ENCODE data around the gene HNF1A. TPM values are rescaled to one million over a fixed set of nuclear protein-coding genes. Genes with fewer than 3 reads are reported as not detected.

HNF1A gene
- total and polyA plus RNA-seq, 9 of the 15 experiments (the other 6 are each of a cell fraction or from before 2014, with no cell fraction given) = not detected

DNA sequence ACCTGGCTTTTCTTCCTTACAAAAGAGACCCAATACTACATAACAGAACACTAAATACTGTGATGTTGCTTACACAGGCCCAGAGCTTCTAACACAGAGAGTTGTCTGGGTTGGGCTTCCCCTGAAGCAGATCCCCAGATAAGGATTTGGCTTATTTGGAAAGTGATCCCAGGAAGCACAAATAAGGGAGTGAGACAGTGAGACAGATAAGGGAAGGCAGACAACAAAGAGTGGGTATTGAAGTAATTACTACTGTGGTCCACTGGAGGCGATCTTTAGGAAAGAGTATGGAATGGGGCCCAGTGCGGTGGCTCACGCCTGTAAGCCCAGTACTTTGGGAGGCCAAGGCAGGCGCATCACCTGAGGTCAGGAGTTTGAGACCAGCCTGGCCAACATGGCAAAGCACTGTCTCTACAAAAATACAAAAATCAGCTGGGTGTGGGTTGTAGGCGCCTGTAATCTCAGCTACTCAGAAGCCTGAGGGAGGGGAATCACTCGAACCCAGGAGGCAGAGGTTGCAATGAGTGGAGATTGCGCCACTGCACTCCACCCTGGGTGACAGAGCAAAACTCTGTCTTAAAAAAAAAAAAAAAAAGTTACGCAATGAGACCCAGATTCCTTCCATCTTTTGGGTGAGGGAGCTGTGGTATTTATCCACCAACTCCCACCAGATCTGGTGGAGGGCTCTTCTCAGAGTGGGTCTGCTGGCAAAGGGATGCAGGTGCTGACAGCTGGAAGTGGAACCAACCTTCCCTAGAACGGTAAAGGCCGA lies 48.1 kb downstream of the HNF1A start (continued):
- TF ChIP-seq, protein P1, sequence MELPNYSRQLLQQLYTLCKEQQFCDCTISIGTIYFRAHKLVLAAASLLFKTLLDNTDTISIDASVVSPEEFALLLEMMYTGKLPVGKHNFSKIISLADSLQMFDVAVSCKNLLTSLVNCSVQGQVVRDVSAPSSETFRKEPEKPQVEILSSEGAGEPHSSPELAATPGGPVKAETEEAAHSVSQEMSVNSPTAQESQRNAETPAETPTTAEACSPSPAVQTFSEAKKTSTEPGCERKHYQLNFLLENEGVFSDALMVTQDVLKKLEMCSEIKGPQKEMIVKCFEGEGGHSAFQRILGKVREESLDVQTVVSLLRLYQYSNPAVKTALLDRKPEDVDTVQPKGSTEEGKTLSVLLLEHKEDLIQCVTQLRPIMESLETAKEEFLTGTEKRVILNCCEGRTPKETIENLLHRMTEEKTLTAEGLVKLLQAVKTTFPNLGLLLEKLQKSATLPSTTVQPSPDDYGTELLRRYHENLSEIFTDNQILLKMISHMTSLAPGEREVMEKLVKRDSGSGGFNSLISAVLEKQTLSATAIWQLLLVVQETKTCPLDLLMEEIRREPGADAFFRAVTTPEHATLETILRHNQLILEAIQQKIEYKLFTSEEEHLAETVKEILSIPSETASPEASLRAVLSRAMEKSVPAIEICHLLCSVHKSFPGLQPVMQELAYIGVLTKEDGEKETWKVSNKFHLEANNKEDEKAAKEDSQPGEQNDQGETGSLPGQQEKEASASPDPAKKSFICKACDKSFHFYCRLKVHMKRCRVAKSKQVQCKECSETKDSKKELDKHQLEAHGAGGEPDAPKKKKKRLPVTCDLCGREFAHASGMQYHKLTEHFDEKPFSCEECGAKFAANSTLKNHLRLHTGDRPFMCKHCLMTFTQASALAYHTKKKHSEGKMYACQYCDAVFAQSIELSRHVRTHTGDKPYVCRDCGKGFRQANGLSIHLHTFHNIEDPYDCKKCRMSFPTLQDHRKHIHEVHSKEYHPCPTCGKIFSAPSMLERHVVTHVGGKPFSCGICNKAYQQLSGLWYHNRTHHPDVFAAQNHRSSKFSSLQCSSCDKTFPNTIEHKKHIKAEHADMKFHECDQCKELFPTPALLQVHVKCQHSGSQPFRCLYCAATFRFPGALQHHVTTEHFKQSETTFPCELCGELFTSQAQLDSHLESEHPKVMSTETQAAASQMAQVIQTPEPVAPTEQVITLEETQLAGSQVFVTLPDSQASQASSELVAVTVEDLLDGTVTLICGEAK (IDR thresholded peaks at IDR 0.05) = no peak
- TF ChIP-seq, protein P1 (CRISPR knock-in tag; IDR thresholded peaks at IDR 0.05) = no peak
- TF ChIP-seq HDAC2 (IDR thresholded peaks at IDR 0.05) (peak; percentile 41; the same call in 1 of the 2 replicates), MEIS2 (IDR thresholded peaks at IDR 0.05; ENCODE audit: partially characterized antibody) (peak; percentile 19), HMGN3 (IDR thresholded peaks at IDR 0.05; ENCODE audit: borderline replicate concordance, extremely low read depth, insufficient read length, low read depth, low read length) (no peak), SMAD1 (IDR thresholded peaks at IDR 0.05; ENCODE audit: low read depth, low read length, partially characterized antibody) (no peak), SIX5 (IDR thresholded peaks at IDR 0.05; ENCODE audit: borderline replicate concordance in 1 of 2, insufficient read depth in 1 of 2, low read depth in 1 of 2, low read length in 2 of 2) (no peak), KAT7 (CRISPR knock-in tag; IDR thresholded peaks at IDR 0.05; ENCODE audit: borderline replicate concordance) (no peak), NCOA4 (IDR thresholded peaks at IDR 0.05; ENCODE audit: partially characterized antibody) (no peak)
- TF ChIP-seq, protein P2, sequence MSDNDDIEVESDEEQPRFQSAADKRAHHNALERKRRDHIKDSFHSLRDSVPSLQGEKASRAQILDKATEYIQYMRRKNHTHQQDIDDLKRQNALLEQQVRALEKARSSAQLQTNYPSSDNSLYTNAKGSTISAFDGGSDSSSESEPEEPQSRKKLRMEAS (CRISPR knock-in tag; IDR thresholded peaks at IDR 0.05) = no peak
- TF ChIP-seq, protein P3, sequence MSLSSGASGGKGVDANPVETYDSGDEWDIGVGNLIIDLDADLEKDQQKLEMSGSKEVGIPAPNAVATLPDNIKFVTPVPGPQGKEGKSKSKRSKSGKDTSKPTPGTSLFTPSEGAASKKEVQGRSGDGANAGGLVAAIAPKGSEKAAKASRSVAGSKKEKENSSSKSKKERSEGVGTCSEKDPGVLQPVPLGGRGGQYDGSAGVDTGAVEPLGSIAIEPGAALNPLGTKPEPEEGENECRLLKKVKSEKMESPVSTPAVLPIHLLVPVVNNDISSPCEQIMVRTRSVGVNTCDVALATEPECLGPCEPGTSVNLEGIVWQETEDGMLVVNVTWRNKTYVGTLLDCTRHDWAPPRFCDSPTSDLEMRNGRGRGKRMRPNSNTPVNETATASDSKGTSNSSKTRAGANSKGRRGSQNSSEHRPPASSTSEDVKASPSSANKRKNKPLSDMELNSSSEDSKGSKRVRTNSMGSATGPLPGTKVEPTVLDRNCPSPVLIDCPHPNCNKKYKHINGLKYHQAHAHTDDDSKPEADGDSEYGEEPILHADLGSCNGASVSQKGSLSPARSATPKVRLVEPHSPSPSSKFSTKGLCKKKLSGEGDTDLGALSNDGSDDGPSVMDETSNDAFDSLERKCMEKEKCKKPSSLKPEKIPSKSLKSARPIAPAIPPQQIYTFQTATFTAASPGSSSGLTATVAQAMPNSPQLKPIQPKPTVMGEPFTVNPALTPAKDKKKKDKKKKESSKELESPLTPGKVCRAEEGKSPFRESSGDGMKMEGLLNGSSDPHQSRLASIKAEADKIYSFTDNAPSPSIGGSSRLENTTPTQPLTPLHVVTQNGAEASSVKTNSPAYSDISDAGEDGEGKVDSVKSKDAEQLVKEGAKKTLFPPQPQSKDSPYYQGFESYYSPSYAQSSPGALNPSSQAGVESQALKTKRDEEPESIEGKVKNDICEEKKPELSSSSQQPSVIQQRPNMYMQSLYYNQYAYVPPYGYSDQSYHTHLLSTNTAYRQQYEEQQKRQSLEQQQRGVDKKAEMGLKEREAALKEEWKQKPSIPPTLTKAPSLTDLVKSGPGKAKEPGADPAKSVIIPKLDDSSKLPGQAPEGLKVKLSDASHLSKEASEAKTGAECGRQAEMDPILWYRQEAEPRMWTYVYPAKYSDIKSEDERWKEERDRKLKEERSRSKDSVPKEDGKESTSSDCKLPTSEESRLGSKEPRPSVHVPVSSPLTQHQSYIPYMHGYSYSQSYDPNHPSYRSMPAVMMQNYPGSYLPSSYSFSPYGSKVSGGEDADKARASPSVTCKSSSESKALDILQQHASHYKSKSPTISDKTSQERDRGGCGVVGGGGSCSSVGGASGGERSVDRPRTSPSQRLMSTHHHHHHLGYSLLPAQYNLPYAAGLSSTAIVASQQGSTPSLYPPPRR (CRISPR knock-in tag; IDR thresholded peaks at IDR 0.05; ENCODE audit: borderline replicate concordance) = no peak

All from K562 (cell line).